ENCODE data around the gene SSPN. TPM values are rescaled to one million over a fixed set of nuclear protein-coding genes. Genes with fewer than 3 reads are reported as not detected.
A peak's percentile ranks its signal among the peaks of the same experiment; 100 is the strongest.

The SSPN gene
- total and polyA plus RNA-seq, 9 of the 15 experiments (the other 6 are each of a cell fraction or from before 2014, with no cell fraction given), result 0.40 TPM; not detected in 8

DNA sequence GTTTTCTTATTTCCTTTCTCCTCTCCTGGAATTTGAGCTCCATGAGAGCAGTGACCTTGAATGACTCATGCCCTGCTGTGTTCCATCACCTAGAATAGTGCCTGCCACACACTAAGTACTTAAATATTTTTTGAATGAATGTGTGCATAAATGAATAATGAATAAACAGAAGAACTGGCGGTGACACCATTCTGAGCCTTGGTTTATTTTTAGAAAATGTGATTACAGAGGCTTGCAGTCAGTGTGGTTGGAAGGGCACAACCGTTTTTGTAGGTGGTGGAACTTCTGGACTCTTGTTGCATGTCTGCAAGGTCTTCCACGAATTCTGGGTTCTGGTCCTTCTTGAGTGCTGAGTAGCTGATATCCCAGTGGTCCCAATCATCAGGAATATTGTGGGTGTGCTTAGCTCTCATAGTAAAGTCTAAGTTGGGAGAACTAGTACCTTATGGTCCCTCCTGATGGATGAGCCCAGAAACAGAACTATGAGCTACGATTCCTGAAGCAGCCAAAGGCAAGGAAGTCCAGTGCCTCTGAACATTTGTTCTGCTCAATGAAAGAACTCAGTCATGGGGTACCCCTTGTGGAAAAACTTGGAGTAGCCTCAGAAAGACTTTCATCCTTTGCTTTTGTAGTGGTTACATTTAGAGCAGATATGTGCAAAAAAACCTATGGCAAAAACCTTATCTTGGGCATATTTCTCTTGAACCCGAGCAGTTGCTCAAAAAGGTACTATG is 41.8 kb upstream of the SSPN start (continued):
- TF ChIP-seq, protein P1, sequence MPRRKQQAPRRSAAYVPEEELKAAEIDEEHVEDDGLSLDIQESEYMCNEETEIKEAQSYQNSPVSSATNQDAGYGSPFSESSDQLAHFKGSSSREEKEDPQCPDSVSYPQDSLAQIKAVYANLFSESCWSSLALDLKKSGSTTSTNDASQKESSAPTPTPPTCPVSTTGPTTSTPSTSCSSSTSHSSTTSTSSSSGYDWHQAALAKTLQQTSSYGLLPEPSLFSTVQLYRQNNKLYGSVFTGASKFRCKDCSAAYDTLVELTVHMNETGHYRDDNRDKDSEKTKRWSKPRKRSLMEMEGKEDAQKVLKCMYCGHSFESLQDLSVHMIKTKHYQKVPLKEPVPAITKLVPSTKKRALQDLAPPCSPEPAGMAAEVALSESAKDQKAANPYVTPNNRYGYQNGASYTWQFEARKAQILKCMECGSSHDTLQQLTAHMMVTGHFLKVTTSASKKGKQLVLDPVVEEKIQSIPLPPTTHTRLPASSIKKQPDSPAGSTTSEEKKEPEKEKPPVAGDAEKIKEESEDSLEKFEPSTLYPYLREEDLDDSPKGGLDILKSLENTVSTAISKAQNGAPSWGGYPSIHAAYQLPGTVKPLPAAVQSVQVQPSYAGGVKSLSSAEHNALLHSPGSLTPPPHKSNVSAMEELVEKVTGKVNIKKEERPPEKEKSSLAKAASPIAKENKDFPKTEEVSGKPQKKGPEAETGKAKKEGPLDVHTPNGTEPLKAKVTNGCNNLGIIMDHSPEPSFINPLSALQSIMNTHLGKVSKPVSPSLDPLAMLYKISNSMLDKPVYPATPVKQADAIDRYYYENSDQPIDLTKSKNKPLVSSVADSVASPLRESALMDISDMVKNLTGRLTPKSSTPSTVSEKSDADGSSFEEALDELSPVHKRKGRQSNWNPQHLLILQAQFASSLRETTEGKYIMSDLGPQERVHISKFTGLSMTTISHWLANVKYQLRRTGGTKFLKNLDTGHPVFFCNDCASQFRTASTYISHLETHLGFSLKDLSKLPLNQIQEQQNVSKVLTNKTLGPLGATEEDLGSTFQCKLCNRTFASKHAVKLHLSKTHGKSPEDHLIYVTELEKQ (CRISPR knock-in tag; IDR thresholded peaks at IDR 0.05), result no peak
- TF ChIP-seq BRD9 (IDR thresholded peaks at IDR 0.05; ENCODE audit: low read depth, partially characterized antibody), result no peak
- TF ChIP-seq TRIM24 (IDR thresholded peaks at IDR 0.05), result no peak
- TF ChIP-seq, protein P2, sequence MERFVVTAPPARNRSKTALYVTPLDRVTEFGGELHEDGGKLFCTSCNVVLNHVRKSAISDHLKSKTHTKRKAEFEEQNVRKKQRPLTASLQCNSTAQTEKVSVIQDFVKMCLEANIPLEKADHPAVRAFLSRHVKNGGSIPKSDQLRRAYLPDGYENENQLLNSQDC (CRISPR knock-in tag; IDR thresholded peaks at IDR 0.05), result no peak
- TF ChIP-seq FOSL1 (tag; conservative IDR thresholded peaks at IDR 0.05), result peak; percentile 40; the same call in 1 of the 2 replicates
- TF ChIP-seq PML (IDR thresholded peaks at IDR 0.05; ENCODE audit: low read length), result no peak
- no peak for TF ChIP-seq MCM3 (IDR thresholded peaks at IDR 0.05)
- TF ChIP-seq ZNF668 (CRISPR knock-in tag; IDR thresholded peaks at IDR 0.05), result no peak
- TF ChIP-seq MEF2D (tag; conservative IDR thresholded peaks at IDR 0.05; ENCODE audit: low read depth), result peak; percentile 71; the same call in 1 of the 2 replicates
- TF ChIP-seq, protein P3, sequence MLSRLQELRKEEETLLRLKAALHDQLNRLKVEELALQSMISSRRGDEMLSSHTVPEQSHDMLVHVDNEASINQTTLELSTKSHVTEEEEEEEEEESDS (CRISPR knock-in tag; IDR thresholded peaks at IDR 0.05), result no peak
- no peak for TF ChIP-seq ZNF384 (IDR thresholded peaks at IDR 0.05; ENCODE audit: low read depth, low read length)
- TF ChIP-seq ELF4 (CRISPR knock-in tag; IDR thresholded peaks at IDR 0.05), result no peak
- TF ChIP-seq ZNF583 (CRISPR knock-in tag; IDR thresholded peaks at IDR 0.05), result no peak
- TF ChIP-seq, protein P4, sequence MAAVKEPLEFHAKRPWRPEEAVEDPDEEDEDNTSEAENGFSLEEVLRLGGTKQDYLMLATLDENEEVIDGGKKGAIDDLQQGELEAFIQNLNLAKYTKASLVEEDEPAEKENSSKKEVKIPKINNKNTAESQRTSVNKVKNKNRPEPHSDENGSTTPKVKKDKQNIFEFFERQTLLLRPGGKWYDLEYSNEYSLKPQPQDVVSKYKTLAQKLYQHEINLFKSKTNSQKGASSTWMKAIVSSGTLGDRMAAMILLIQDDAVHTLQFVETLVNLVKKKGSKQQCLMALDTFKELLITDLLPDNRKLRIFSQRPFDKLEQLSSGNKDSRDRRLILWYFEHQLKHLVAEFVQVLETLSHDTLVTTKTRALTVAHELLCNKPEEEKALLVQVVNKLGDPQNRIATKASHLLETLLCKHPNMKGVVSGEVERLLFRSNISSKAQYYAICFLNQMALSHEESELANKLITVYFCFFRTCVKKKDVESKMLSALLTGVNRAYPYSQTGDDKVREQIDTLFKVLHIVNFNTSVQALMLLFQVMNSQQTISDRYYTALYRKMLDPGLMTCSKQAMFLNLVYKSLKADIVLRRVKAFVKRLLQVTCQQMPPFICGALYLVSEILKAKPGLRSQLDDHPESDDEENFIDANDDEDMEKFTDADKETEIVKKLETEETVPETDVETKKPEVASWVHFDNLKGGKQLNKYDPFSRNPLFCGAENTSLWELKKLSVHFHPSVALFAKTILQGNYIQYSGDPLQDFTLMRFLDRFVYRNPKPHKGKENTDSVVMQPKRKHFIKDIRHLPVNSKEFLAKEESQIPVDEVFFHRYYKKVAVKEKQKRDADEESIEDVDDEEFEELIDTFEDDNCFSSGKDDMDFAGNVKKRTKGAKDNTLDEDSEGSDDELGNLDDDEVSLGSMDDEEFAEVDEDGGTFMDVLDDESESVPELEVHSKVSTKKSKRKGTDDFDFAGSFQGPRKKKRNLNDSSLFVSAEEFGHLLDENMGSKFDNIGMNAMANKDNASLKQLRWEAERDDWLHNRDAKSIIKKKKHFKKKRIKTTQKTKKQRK (IDR thresholded peaks at IDR 0.05; ENCODE audit: borderline replicate concordance, low read depth, low read length), result no peak
- no peak for TF ChIP-seq FOXK2 (conservative IDR thresholded peaks at IDR 0.05 in 1 of 2, IDR thresholded peaks at IDR 0.05 in 1 of 2; ENCODE audit: low read depth in 2 of 2)
- no peak for TF ChIP-seq HLTF (IDR thresholded peaks at IDR 0.05)
- TF ChIP-seq, protein P5, sequence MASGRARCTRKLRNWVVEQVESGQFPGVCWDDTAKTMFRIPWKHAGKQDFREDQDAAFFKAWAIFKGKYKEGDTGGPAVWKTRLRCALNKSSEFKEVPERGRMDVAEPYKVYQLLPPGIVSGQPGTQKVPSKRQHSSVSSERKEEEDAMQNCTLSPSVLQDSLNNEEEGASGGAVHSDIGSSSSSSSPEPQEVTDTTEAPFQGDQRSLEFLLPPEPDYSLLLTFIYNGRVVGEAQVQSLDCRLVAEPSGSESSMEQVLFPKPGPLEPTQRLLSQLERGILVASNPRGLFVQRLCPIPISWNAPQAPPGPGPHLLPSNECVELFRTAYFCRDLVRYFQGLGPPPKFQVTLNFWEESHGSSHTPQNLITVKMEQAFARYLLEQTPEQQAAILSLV (tag; IDR thresholded peaks at IDR 0.05), result no peak
- TF ChIP-seq ARID2 (IDR thresholded peaks at IDR 0.05), result no peak
- TF ChIP-seq JUND (IDR thresholded peaks at IDR 0.05; ENCODE audit: borderline replicate concordance, low read depth, low read length), result no peak
- TF ChIP-seq JUND (tag; IDR thresholded peaks at IDR 0.05; ENCODE audit: borderline replicate concordance, low read depth, low read length), result no peak
- TF ChIP-seq ESRRB (CRISPR knock-in tag; IDR thresholded peaks at IDR 0.05; ENCODE audit: borderline replicate concordance), result no peak
- TF ChIP-seq ZNF134 (CRISPR knock-in tag; conservative IDR thresholded peaks at IDR 0.05), result no peak

Data from K562 (cell line).